HCT116 (cell line): Measurements from ENCODE around the gene FAM133A.

Source experiments
- EZH2 ChIP-seq: fragments of 200-600 bp; sonication (generic); IDR thresholded peaks from 2 replicates; pipeline ENCODE4 v1.6.1; 2017; ENCODE audit warnings: antibody characterized with exemption, mixed run types
- RAD21 ChIP-seq: IDR thresholded peaks from 2 replicates; pipeline ENCODE4 v1.6.1; 2012; ENCODE audit warnings: low read depth, mild to moderate bottlenecking

GRCh38 chrX:93673869-93674271 lies at the start of gene FAM133A:
- no peak for TF ChIP-seq RAD21
- no peak for TF ChIP-seq EZH2
